Measurements from ENCODE around the gene VCAN. TPM values are rescaled to one million over a fixed set of nuclear protein-coding genes. Genes with fewer than 3 reads are reported as not detected.

VCAN gene
- total RNA-seq, 1 experiment from 2014 or later: 0.72 TPM

- no peaks in the 10 kb centered on the region; the same call in none of the 2 replicates for H3K36me3 ChIP-seq (ENCODE audit: control insufficient read depth, insufficient read depth, low read length)
- peaks cover 46% of the 10 kb centered on the region for H3K27me3 ChIP-seq (ENCODE audit: control insufficient read depth, insufficient read depth, low read length)
- H3K27ac ChIP-seq (ENCODE audit: low read length): no peak overlapping the region
- peaks cover 9% of the 10 kb centered on the region for H3K4me1 ChIP-seq (ENCODE audit: control insufficient read depth, insufficient read depth, low read length)
- no peaks in the 10 kb centered on the region for H3K9me3 ChIP-seq (ENCODE audit: control insufficient read depth, insufficient read depth, low read depth, low read length)
- peak; percentile 88 for ATAC-seq
- no peak for TF ChIP-seq REST (IDR thresholded peaks at IDR 0.05; ENCODE audit: insufficient read depth in 1 of 2, low read depth in 2 of 2, low read length in 1 of 2)
- TF ChIP-seq TCF7L2 (IDR thresholded peaks at IDR 0.05; ENCODE audit: low read depth, low read length): no peak
- no peak for TF ChIP-seq POLR2AphosphoS5 (IDR thresholded peaks at IDR 0.05; ENCODE audit: low read depth, low read length)
- TF ChIP-seq CTCF (IDR thresholded peaks at IDR 0.05): peak; percentile 91
- no peak for TF ChIP-seq SIN3A (IDR thresholded peaks at IDR 0.05; ENCODE audit: borderline replicate concordance, insufficient read depth, low read depth, low read length)
- peak overlapping the region; percentile 49 to 76 for H3K4me3 ChIP-seq (ENCODE audit: low read depth in 2 of 2, low read length in 2 of 2)
- POLR2A ChIA-PET: interaction anchor here (0.6 kb wide), 1 partner anchor 338 kb away, joined by 6 read pairs; no protein-coding TSS in a partner anchor
- CTCF ChIA-PET: no interaction called here
- DNase-seq (ENCODE audit: low read depth, low spot score): peak; percentile 63
- in situ Hi-C loops (cut with HindIII; ENCODE audit: low pct_unique_long_range_greater_than_20kb, low sequenced_read_pairs): no loop called here
- no TSS peak for BruUV-seq (replicated peaks)
- intact Hi-C loops (cut with micrococcal nuclease; ENCODE audit: unreplicated experiment): loop anchor here (2.0 to 10.0 kb wide), 4 partner anchors 396 to 1123 kb away; partner anchors contain the start of genes TMEM167A and XRCC4
Measured at GRCh38 chr5:83473346-83474160, 2.0 kb downstream of the VCAN start.

GRCh38 chr5:83474161-83474796, 2.7 kb downstream of the VCAN start:
- H3K4me3 ChIP-seq (ENCODE audit: low read depth in 2 of 2, low read length in 2 of 2): peak overlapping the region; percentile 49 to 76
- TF ChIP-seq REST (IDR thresholded peaks at IDR 0.05; ENCODE audit: insufficient read depth in 1 of 2, low read depth in 2 of 2, low read length in 1 of 2) (no peak), TCF7L2 (IDR thresholded peaks at IDR 0.05; ENCODE audit: low read depth, low read length) (no peak), CTCF (IDR thresholded peaks at IDR 0.05) (no peak), POLR2AphosphoS5 (IDR thresholded peaks at IDR 0.05; ENCODE audit: low read depth, low read length) (no peak), SIN3A (IDR thresholded peaks at IDR 0.05; ENCODE audit: borderline replicate concordance, insufficient read depth, low read depth, low read length) (no peak)
- no TSS peak for BruUV-seq (replicated peaks)
- H3K4me1 ChIP-seq (ENCODE audit: control insufficient read depth, insufficient read depth, low read length): peaks cover 9% of the 10 kb centered on the region
- peak; percentile 75 for ATAC-seq
- DNase-seq (ENCODE audit: low read depth, low spot score): no peak
- CTCF ChIA-PET: no interaction called here
- intact Hi-C loops (cut with micrococcal nuclease; ENCODE audit: unreplicated experiment) (loop anchor here (5.0 to 10.0 kb wide), 3 partner anchors 397 to 832 kb away; partner anchors contain the start of genes TMEM167A and XRCC4), in situ Hi-C loops (cut with HindIII; ENCODE audit: low pct_unique_long_range_greater_than_20kb, low sequenced_read_pairs) (no loop called here)
- POLR2A ChIA-PET: no interaction called here
- peaks cover 39% of the 10 kb centered on the region for H3K27me3 ChIP-seq (ENCODE audit: control insufficient read depth, insufficient read depth, low read length)
- no peaks in the 10 kb centered on the region; the same call in none of the 2 replicates for H3K36me3 ChIP-seq (ENCODE audit: control insufficient read depth, insufficient read depth, low read length)
- no peaks in the 10 kb centered on the region for H3K9me3 ChIP-seq (ENCODE audit: control insufficient read depth, insufficient read depth, low read depth, low read length)
- H3K27ac ChIP-seq (ENCODE audit: low read length): no peak overlapping the region
